ENCODE measurements around the gene OTOG.

OTOG gene

GRCh38 chr11:17650127-17650911 lies 103.3 kb downstream of the OTOG start:
- DNase-seq (ENCODE audit: low read depth in 2 of 2), result no peak

DNA sequence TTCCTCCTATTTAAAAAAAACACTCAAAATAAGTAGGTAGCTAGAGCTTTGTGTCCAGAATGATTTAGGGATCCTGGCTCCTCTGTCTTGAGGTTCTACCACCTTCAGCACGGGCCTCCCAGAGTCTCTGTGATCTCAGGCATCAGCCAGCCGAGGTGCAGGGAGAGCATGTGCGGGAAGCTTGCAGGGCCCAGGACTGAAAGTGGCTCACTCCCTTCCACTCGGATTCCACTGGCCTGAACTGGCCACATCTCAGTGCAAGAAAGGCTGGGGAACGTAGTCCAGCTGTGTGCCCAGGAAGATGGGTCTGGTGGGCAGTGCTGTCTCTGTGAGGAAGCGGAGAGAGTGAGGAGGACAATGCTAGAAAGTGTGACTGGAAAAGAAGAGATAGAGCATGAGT lies 104.0 kb downstream of the OTOG start:
- no peak for DNase-seq (ENCODE audit: low read depth in 2 of 2)

DNA sequence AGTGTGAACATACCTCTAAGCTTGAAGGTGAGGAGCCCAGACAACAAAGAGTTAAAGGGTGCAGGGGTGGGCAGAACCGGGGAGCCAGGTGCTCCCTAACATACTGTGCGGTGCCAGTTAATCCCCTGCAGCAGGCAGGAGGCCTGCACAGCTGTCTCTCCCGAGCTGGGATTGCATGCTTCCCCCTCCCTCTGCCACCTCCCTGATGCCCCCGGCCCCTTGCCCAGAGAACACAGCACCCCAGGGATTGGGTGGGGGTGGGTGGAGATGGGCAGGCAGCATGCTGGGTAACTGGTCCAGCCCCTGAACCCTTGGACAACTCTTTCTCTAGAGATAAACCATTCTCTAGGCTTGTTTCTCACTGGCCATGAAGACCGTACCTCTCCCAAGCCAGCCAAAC lies 104.6 kb downstream of the OTOG start:
- no peak for DNase-seq (ENCODE audit: low read depth in 2 of 2)

- DNase-seq (ENCODE audit: low read depth in 2 of 2), result no peak
Observed at GRCh38 chr11:17652556-17652955, 105.5 kb downstream of the OTOG start.

DNA sequence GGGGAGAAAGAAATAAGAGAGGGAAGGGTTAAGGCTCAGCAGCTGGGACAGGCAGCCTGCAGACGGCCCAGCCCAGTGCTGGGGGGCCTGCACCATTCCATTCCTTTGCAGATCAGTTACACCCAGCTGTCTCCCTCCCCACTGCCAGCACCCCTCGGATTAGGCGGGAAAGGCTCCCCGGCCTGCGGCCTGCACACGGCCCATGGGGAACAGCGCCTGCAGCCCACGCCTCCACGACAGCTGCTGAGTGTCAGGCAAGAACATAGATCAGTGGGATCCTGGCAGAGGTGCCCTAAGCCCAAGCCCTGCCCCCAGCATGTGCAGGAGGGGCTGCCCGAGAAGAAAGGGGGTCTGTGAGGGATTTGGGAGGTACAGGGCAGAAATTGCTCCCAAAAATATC lies 106.6 kb downstream of the OTOG start:
- DNase-seq (ENCODE audit: low read depth in 2 of 2), result no peak

- no peak for DNase-seq (ENCODE audit: low read depth in 2 of 2)
Observed at GRCh38 chr11:17655682-17656081, 108.6 kb downstream of the OTOG start.

GRCh38 chr11:17658211-17658610 lies 111.2 kb downstream of the OTOG start:
- DNase-seq (ENCODE audit: low read depth in 2 of 2), result no peak

DNA sequence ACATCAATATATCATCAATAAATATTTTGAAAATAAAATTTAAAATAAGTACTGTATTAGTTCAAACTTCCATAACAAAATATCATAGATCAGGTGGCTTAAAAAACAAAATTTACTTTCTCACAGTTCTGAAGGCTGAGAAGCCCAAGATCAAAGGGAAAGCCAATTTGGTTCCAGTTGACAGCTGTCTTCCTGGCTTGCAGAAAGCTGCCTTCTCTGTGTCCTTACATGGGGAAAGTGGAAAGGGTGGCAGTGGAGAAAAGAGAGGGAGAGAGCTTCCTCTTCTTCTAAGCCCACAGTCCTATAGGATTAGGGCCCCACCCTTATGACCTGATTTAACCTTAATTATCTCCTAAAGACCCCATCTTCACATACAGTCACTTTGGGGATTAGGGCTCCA lies 121.1 kb downstream of the OTOG start:
- DNase-seq (ENCODE audit: low read depth in 2 of 2), result no peak

DNA sequence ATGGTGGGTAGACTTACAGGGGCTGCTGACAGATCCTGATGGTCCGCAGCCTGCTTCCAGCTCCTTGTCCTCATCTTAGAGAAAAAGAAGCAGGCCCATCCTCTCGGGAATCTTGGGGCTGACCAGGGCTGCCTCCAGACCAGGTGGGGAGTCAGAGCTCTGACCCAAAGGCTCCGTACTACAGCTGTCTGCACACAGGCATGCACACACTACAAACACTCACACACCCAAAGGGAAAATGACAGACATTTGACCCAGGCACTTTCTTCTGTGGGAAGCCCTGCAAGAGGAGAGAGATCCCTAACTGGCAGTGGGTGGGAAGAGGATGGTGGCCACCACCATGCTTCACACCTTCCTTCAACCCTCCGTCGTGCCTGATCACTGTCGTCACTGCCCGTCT lies 125.4 kb downstream of the OTOG start:
- DNase-seq (ENCODE audit: low read depth in 2 of 2), result no peak

GRCh38 chr11:17673951-17674350 lies 126.9 kb downstream of the OTOG start:
- DNase-seq (ENCODE audit: low read depth in 2 of 2), result no peak

GRCh38 chr11:17682848-17683247 lies 135.8 kb downstream of the OTOG start:
- DNase-seq (ENCODE audit: low read depth in 2 of 2), result no peak

DNA sequence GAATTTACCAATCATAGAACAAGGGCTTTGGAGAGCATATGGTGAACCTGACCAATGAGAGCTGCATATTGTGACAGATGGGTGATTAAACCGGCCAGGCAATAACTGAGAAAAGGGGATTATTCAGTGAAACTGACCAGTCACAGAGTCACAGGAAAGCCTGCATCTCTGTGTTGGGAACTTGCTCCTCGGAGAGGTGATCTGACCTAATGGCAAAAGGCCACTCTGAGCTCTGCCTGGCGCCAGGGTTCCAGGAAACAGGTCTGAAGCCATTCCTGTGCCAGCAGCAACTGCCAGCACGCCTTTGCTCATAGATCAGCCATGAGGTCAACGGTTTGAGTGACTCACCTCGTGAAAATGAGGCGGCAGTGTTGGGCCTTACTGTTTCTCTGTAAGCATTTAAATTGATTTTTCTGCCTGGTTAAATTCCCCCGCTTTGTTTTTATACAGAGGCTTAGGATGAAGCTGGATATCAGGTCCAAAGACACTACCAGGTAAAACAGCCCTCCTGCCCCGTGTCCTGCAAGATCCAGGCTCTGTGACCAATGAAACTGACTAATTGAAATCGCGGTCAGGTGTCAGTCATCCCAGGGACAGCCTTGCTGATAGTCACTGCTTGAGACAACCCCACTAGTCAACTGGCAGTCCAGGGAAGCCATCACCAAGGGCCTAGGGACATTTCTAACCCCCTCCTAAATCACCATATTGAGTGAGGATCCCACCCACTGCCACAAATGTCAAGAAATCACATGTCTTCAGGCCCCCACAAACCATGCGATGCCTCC lies 136.5 kb downstream of the OTOG start:
- DNase-seq (ENCODE audit: low read depth in 2 of 2), result no peak

DNA sequence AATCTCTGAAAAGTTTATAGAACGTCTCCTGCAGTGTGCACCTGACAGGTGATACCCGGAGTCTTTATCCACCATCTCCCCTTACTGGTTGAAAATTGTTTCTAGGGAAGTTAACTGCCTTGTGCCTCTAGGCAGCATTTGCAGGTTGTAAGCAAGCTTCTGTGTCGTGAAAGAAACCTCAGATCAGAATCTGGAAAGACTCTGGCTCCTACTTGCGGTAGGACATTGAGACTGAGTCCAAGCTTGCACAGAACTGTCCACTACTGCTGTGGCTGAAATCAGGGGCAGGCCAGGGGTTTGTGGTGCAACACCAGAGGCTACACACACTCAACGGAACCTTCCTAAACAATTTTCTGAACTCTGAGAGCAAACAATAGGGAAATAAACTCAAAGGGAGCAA lies 137.5 kb downstream of the OTOG start:
- no peak for DNase-seq (ENCODE audit: low read depth in 2 of 2)

GRCh38 chr11:17686231-17686980 lies 139.3 kb downstream of the OTOG start:
- DNase-seq (ENCODE audit: low read depth in 2 of 2), result no peak

- DNase-seq (ENCODE audit: low read depth in 2 of 2), result no peak
Observed at GRCh38 chr11:17687946-17688670, 141.0 kb downstream of the OTOG start.

DNA sequence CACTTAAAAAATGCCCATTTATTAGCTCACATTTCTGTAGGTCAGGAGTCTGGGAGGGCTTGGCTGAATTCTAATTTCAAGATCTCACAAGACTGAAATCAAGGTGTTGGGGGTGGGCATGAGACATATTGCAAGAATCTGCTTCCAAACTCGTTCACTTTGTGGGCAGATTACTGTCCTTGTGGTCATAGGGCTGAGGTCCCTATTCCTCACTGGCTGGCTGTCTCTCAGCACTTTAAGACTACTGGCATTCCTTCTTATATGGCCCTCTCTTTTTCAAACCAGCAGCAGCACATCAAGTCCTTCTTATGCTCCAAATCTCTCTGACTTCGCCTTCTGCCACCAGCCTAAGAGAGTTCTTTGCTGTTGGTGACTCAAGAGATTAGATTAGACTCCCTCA lies 144.5 kb downstream of the OTOG start:
- DNase-seq (ENCODE audit: low read depth in 2 of 2), result no peak

GRCh38 chr11:17691976-17692375 lies 144.9 kb downstream of the OTOG start:
- no peak for DNase-seq (ENCODE audit: low read depth in 2 of 2)

GRCh38 chr11:17692931-17693330 lies 145.9 kb downstream of the OTOG start:
- no peak for DNase-seq (ENCODE audit: low read depth in 2 of 2)

DNA sequence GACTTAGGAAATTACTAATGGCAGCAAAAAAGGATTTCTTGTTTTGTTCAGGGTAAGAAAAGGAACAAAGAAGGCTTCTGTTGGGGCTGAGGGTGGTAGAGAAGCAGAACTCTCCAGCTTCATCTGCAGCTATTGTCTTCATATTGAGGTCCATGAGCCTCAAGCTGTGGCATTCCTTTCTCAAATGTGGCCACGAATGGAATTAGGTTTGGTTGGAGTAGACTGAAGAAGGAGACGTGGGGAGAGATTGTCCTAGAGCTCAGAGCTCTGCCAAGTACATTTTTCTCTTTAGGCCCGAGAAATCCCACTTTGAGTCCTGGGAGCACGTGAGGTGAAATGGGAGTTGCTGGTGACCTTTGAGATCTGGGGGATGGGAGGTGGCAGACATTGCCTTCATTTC lies 146.5 kb downstream of the OTOG start:
- DNase-seq (ENCODE audit: low read depth in 2 of 2), result no peak

DNA sequence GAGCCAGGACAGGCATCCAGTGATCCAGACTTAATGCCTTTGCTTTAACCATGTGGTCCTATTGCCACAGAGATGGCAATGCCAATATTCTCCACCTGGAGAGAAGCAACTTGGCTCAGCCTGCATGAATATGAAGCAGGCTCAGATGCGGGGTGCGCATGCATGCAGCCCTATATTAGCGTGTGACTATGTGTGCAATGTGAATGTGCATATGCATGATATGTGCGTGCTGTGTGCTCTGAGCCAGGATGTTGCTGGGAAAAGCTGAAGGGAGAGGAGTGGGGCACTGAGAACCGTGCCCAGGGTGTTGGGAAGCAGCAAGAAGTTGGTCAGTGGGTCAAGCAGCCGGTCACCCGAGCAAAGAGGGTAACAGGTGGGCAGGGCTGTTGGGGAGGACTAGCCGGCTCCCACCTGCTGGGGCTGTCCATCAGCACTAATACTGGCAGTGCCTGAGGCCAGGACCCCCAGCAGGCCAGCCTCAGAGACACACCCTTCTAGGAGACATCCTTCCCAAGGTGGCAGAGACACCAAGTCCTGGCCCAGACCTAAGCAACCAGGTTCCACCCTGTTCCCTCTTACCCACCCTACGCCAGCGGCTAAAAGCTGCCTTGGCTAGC lies 147.5 kb downstream of the OTOG start:
- no peak for DNase-seq (ENCODE audit: low read depth in 2 of 2)

Data from stimulated activated CD8-positive, alpha-beta memory T cell treated with anti-CD3 and anti-CD28 coated beads, Interleukin-15, amount 100 ng/mL, for 4 hours (primary cell).